ENCODE data around the gene KANSL1.

- TF ChIP-seq CTCF (IDR thresholded peaks at IDR 0.05) (no peak), POLR2A (IDR thresholded peaks at IDR 0.05) (no peak), EP300 (IDR thresholded peaks at IDR 0.05) (no peak)
Observed at GRCh38 chr17:46117117-46117516, 76.1 kb downstream of the KANSL1 start.
